Myocyte (in vitro differentiated cells): ENCODE data around the gene ZNF136. TPM values are rescaled to one million over a fixed set of nuclear protein-coding genes. Genes with fewer than 3 reads are reported as not detected.

Source experiments
- DNase-seq: peaks from one replicate; pipeline ENCODE4 v3.0.0-alpha.2; 2012; ENCODE audit warnings: low read depth
- polyA plus RNA-seq: library from polyadenylated mRNA; unstranded; fragments of >200 nt; gene quantifications from one replicate; pipeline ENCODE4 v1.2.1, GENCODE V29; 2012; ENCODE audit warnings: missing spikeins
- total RNA-seq: library from RNA; depleted of rRNA; stranded (reverse); fragments of >200 nt; gene quantifications from 2 replicates; pipeline ENCODE4 v1.2.3, GENCODE V29; 2014

Gene ZNF136
- total RNA-seq = 5.1 and 6.9 TPM in 2 replicates
- polyA plus RNA-seq = 2.2 TPM

GRCh38 chr19:12162882-12163806 is at the start of gene ZNF136:
Gene ZNF136 (plus strand): TSS chr19:12163096. CDS start chr19:12163204, 108 bp downstream.
- peak; percentile 97 for DNase-seq

- DNase-seq = no peak
These were observed 49.8 kb upstream of the ZNF136 start for GRCh38 chr19:12113121-12113520.

- DNase-seq = no peak
These were observed 45.5 kb upstream of the ZNF136 start for GRCh38 chr19:12117201-12117970.

GRCh38 chr19:12126707-12127106 is 36.2 kb upstream of the ZNF136 start:
- no peak for DNase-seq

GRCh38 chr19:12133069-12133468 is 29.8 kb upstream of the ZNF136 start:
- no peak for DNase-seq

GRCh38 chr19:12137221-12137940 is 25.5 kb upstream of the ZNF136 start:
- peak; percentile 65 for DNase-seq

- peak; percentile 5 for DNase-seq
These were observed 23.6 kb upstream of the ZNF136 start for GRCh38 chr19:12139269-12139668.

GRCh38 chr19:12139885-12140544 is 22.9 kb upstream of the ZNF136 start, which contains the start of gene ZNF20:
Gene ZNF20 (minus strand): TSS chr19:12140350. CDS start chr19:12140182, 168 bp downstream.
- peak; percentile 95 for DNase-seq

- DNase-seq = peak; percentile 87
These were observed 22.1 kb upstream of the ZNF136 start for GRCh38 chr19:12140545-12141404.

- DNase-seq = no peak
These were observed 21.5 kb upstream of the ZNF136 start for GRCh38 chr19:12141405-12141736.

- no peak for DNase-seq
These were observed 17.5 kb upstream of the ZNF136 start for GRCh38 chr19:12145348-12145747.

- DNase-seq = no peak
These were observed 7.5 kb upstream of the ZNF136 start for GRCh38 chr19:12155324-12155860.

GRCh38 chr19:12156223-12157058 is 6.5 kb upstream of the ZNF136 start, which contains the start of gene ZNF625:
Gene ZNF625 (minus strand): TSS chr19:12156734. CDS start chr19:12156558, 176 bp downstream.
- DNase-seq = peak; percentile 95

GRCh38 chr19:12159773-12160414 is 3.0 kb upstream of the ZNF136 start:
- DNase-seq = no peak

GRCh38 chr19:12162513-12162881 is 399 bp upstream of the ZNF136 start:
- DNase-seq = no peak

GRCh38 chr19:12163826-12164225 is 930 bp downstream of the ZNF136 start:
- peak; percentile 17 for DNase-seq

GRCh38 chr19:12166626-12167025 is 3.7 kb downstream of the ZNF136 start:
- DNase-seq = no peak

- DNase-seq = no peak
These were observed 17.5 kb downstream of the ZNF136 start for GRCh38 chr19:12180377-12180776.
